ENCODE measurements around the gene ELL2. TPM values are rescaled to one million over a fixed set of nuclear protein-coding genes. Genes with fewer than 3 reads are reported as not detected.
A peak's percentile ranks its signal among the peaks of the same experiment; 100 is the strongest.

ELL2 gene
- total and polyA plus RNA-seq, 2 of the 13 experiments (the other 11 are each of a cell fraction or from before 2014, with no cell fraction given), result 78.9 to 97.1 TPM

DNA sequence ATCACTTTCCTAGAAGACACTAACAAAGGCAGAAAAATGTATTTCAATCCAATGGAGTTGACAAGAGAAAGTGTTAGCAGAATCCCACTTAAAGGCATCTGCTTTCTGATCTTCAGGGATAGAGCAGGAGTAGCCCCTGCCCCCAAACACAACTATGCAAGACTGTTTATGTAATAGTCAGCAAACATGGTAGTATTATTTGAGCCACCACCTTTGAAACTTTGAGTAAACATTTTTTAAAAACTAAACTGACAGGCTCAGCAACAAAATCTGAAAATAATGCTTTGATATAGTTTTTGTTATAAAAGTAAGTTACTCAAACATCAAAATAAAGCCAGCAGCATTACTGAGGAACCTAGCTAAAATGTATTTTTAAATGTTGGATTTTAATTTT, 4.8 kb downstream of the ELL2 start (continued):
- TF ChIP-seq, protein P1, sequence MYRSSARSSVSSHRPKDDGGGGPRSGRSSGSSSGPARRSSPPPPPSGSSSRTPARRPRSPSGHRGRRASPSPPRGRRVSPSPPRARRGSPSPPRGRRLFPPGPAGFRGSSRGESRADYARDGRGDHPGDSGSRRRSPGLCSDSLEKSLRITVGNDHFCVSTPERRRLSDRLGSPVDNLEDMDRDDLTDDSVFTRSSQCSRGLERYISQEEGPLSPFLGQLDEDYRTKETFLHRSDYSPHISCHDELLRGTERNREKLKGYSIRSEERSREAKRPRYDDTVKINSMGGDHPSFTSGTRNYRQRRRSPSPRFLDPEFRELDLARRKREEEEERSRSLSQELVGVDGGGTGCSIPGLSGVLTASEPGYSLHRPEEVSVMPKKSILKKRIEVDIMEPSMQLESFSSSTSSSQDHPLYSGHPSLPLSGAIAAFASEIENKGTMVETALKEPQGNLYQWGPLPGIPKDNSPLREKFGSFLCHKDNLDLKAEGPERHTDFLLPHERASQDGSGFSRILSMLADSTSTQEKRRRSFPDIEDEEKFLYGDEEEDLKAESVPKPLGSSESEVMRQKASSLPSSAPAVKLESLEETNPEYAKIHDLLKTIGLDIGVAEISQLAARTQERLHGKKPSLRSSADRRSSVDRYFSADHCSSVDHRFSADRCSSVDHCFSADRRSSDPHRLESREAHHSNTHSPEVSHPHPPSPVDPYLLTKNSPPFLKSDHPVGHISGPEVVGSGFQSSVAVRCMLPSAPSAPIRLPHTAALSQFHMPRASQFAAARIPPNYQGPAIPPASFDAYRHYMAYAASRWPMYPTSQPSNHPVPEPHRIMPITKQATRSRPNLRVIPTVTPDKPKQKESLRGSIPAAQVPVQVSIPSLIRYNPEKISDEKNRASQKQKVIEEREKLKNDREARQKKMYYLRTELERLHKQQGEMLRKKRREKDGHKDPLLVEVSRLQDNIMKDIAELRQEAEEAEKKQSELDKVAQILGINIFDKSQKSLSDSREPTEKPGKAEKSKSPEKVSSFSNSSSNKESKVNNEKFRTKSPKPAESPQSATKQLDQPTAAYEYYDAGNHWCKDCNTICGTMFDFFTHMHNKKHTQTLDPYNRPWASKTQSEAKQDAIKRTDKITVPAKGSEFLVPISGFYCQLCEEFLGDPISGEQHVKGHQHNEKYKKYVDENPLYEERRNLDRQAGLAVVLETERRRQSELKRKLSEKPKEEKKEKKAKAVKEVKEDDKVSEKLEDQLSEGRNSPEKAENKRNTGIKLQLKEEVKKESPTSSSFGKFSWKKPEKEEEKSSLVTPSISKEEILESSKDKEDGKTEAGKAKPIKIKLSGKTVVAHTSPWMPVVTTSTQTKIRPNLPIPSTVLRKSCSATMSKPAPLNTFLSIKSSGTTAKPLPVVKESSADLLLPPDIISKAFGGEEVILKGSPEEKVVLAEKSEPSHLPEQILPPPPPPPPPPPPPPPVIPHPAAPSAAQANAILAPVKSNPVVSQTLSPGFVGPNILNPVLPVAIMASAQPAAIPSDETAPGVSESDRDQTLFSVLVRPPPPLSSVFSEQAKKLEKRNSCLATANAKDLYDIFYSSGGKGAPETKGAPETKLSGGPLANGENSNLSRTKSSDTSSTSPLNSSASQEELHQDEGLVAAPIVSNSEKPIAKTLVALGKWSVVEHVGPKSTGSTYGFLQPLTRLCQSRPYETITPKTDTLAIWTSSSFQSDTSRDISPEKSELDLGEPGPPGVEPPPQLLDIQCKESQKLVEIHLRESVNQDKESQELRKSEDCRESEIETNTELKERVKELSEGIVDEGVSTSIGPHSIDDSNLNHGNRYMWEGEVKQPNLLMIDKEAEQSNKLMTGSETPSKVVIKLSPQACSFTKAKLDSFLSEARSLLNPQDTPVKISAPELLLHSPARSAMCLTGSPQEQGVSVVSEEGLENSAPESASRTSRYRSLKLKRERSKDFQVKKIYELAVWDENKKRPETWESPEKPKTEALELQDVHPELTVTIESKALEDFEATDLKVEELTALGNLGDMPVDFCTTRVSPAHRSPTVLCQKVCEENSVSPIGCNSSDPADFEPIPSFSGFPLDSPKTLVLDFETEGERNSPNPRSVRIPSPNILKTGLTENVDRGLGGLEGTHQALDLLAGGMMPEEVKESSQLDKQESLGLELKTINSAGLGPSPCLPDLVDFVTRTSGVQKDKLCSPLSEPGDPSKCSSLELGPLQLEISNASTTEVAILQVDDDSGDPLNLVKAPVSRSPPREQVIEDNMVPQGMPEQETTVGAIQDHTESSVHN (CRISPR knock-in tag; IDR thresholded peaks at IDR 0.05), result no peak
- TF ChIP-seq ZNF138 (CRISPR knock-in tag; IDR thresholded peaks at IDR 0.05; ENCODE audit: low read depth), result no peak
- no peak for TF ChIP-seq PHF8 (CRISPR knock-in tag; IDR thresholded peaks at IDR 0.05)
- TF ChIP-seq SOX5 (CRISPR knock-in tag; IDR thresholded peaks at IDR 0.05; ENCODE audit: borderline replicate concordance), result peak; percentile 38; the same call in 1 of the 2 replicates
- TF ChIP-seq FOXP4 (CRISPR knock-in tag; IDR thresholded peaks at IDR 0.05), result peak; percentile 71
- TF ChIP-seq KLF12 (CRISPR knock-in tag; IDR thresholded peaks at IDR 0.05; ENCODE audit: borderline replicate concordance), result no peak
- TF ChIP-seq SNRNP70 (IDR thresholded peaks at IDR 0.05; ENCODE audit: low read depth, low read length), result no peak
- no peak for TF ChIP-seq UBTF (CRISPR knock-in tag; IDR thresholded peaks at IDR 0.05)
- TF ChIP-seq ZNF430 (CRISPR knock-in tag; IDR thresholded peaks at IDR 0.05), result no peak
- no peak for TF ChIP-seq ZNF354B (CRISPR knock-in tag; IDR thresholded peaks at IDR 0.05)
- TF ChIP-seq ATM (IDR thresholded peaks at IDR 0.05; ENCODE audit: borderline replicate concordance), result no peak
- TF ChIP-seq TEAD3 (CRISPR knock-in tag; optimal IDR thresholded peaks at IDR 0.05; ENCODE audit: borderline replicate concordance), result peak; percentile 16
- no peak for TF ChIP-seq ZNF557 (CRISPR knock-in tag; IDR thresholded peaks at IDR 0.05)
- TF ChIP-seq HDAC1 (CRISPR knock-in tag; IDR thresholded peaks at IDR 0.05), result 0 out of 2 replicates have a peak, but pooled peaks have one; percentile 16
- TF ChIP-seq ZNF274 (CRISPR knock-in tag; IDR thresholded peaks at IDR 0.05), result no peak
- TF ChIP-seq NR2F6 (IDR thresholded peaks at IDR 0.05), result no peak
- TF ChIP-seq NR2F6 (CRISPR knock-in tag; IDR thresholded peaks at IDR 0.05), result no peak
- TF ChIP-seq GTF2F1 (IDR thresholded peaks at IDR 0.05; ENCODE audit: low read length), result no peak
- TF ChIP-seq MXI1 (IDR thresholded peaks at IDR 0.05; ENCODE audit: borderline replicate concordance, low read depth, low read length), result no peak
- TF ChIP-seq NR2F2 (IDR thresholded peaks at IDR 0.05; ENCODE audit: borderline replicate concordance, low read depth), result no peak

Measured in HepG2 (cell line).